ENCODE results near the gene ST3GAL5.

- no peak for TF ChIP-seq POLR2AphosphoS5 (IDR thresholded peaks at IDR 0.05; ENCODE audit: borderline replicate concordance, low read depth, low read length)
- no peak for TF ChIP-seq EZH2 (IDR thresholded peaks at IDR 0.05)
- no peak for TF ChIP-seq FOXP2 (optimal IDR thresholded peaks at IDR 0.05; ENCODE audit: control extremely low read depth, extremely low read length, insufficient read depth)
Measured at GRCh38 chr2:85838641-85839040, 50.1 kb downstream of the ST3GAL5 start.

Measured in SK-N-MC (cell line).